Keratinocyte (primary cell): ENCODE results near the gene ZG16B. TPM values are rescaled to one million over a fixed set of nuclear protein-coding genes. Genes with fewer than 3 reads are reported as not detected.

Experiments used
- DNase-seq: peaks from one replicate; pipeline ENCODE4 v3.0.0-alpha.2; 2011; ENCODE audit warnings: low read depth, missing footprints, low spot score
- FAIRE-seq: peaks from 2 replicates; lab custom pipeline; 2011; peaks lifted over from hg19 to GRCh38; lab: Jason Lieb, UNC
- H2AFZ ChIP-seq: 2 replicates; pipeline ENCODE4 v1.6.0; 2012; ENCODE audit warnings: low read length, control low read depth, inconsistent platforms; ENCODE audit not compliant: control insufficient read depth
- H3K27ac ChIP-seq: 2 replicates; pipeline ENCODE4 v1.5.1; 2011; ENCODE audit warnings: low read length; ENCODE audit not compliant: control insufficient read depth, insufficient read depth
- H3K27me3 ChIP-seq: 3 replicates; pipeline ENCODE4 v1.6.0; 2011; ENCODE audit warnings: low read length; ENCODE audit not compliant: control insufficient read depth, insufficient read depth; ENCODE audit errors: extremely low read depth
- H3K36me3 ChIP-seq, 2 experiments: 2 replicates in 1 of 2; 3 replicates in 1 of 2; pipeline ENCODE4 v1.5.1; 2011; ENCODE audit warnings: low read length in 2 of 2, mild to moderate bottlenecking in 1 of 2; ENCODE audit not compliant: control insufficient read depth in 2 of 2, insufficient read depth in 2 of 2; ENCODE audit errors: extremely low read depth in 1 of 2
- H3K4me1 ChIP-seq: 3 replicates; pipeline ENCODE4 v1.5.1; 2011; ENCODE audit warnings: low read length; ENCODE audit not compliant: control insufficient read depth, insufficient read depth; ENCODE audit errors: extremely low read depth
- H3K4me2 ChIP-seq: 3 replicates; pipeline ENCODE4 v1.6.0; 2011; ENCODE audit warnings: low read depth, low read length; ENCODE audit not compliant: control insufficient read depth, insufficient read depth; ENCODE audit errors: extremely low read depth
- H3K4me3 ChIP-seq, 3 experiments: fragments of 200-600 bp in 1 of 3; sonication (generic) in 1 of 3; 2 replicates in 2 of 3; 3 replicates in 1 of 3; pipeline ENCODE4 v1.5.1; 2011 to 2016; ENCODE audit warnings: low read length in 3 of 3, mild to moderate bottlenecking in 3 of 3, control low read depth in 2 of 3, inconsistent platforms in 1 of 3, low read depth in 1 of 3, mixed read lengths in 1 of 3, mixed run types in 1 of 3, moderate library complexity in 1 of 3; ENCODE audit not compliant: control insufficient read depth in 2 of 3, insufficient read depth in 2 of 3; ENCODE audit errors: extremely low read depth in 1 of 3
- H3K79me2 ChIP-seq: 2 replicates; pipeline ENCODE4 v1.6.0; 2012; ENCODE audit warnings: low read length; ENCODE audit not compliant: control insufficient read depth, insufficient read depth
- H3K9ac ChIP-seq: 3 replicates; pipeline ENCODE4 v1.6.0; 2011; ENCODE audit warnings: low read length; ENCODE audit not compliant: control insufficient read depth, insufficient read depth; ENCODE audit errors: extremely low read depth
- H3K9me1 ChIP-seq: 3 replicates; pipeline ENCODE4 v1.6.0; 2011; ENCODE audit warnings: low read length; ENCODE audit not compliant: control insufficient read depth, insufficient read depth; ENCODE audit errors: extremely low read depth
- H3K9me3 ChIP-seq: 2 replicates; pipeline ENCODE4 v1.5.1; 2012; ENCODE audit warnings: low read depth, low read length; ENCODE audit not compliant: control insufficient read depth
- H4K20me1 ChIP-seq: 3 replicates; pipeline ENCODE4 v1.6.0; 2011; ENCODE audit warnings: low read length; ENCODE audit not compliant: control insufficient read depth, insufficient read depth; ENCODE audit errors: extremely low read depth
- EZH2 ChIP-seq: IDR thresholded peaks from one replicate; pipeline ENCODE4 v1.6.1; 2012; ENCODE audit warnings: inconsistent platforms, mild to moderate bottlenecking, low read length, moderate library complexity
- dilution Hi-C: fragments of 300-500 bp; cut with MboI; formaldehyde crosslinking; loops from one replicate; pipeline ENCODE4 v1.7.0; 2020; ENCODE audit warnings: low sequenced_read_pairs; ENCODE audit not compliant: extremely low pct_ligation_motif_present
- polyA plus RNA-seq, 5 experiments: library from polyadenylated mRNA; depleted of rRNA in 3 of 5; stranded (reverse) in 3 of 5; stranded (forward) in 1 of 5; unstranded in 1 of 5; fragments of >200 nt; gene quantifications; 1 replicate in 1 of 5; 2 replicates in 3 of 5; 3 replicates in 1 of 5; pipeline versions ENCODE4 v1.2.1 to v1.2.3, GENCODE V29; 2011 to 2012; ENCODE audit warnings: missing spikeins in 2 of 5, low read depth in 1 of 5, low replicate concordance in 1 of 5
- TF ChIP-seq, protein P1 (sequence below), 3 experiments: IDR thresholded peaks in 1 of 3; conservative IDR thresholded peaks in 1 of 3; optimal IDR thresholded peaks in 1 of 3; 2 replicates in 2 of 3; 3 replicates in 1 of 3; pipeline versions ENCODE3 to v1.5.1; 2011; ENCODE audit warnings: low read length in 3 of 3, mild to moderate bottlenecking in 3 of 3, moderate library complexity in 2 of 3, control low read depth in 1 of 3, inconsistent platforms in 1 of 3; ENCODE audit not compliant: insufficient read depth in 2 of 3; ENCODE audit errors: extremely low read depth in 1 of 3

Gene ZG16B
- polyA plus RNA-seq, 1 donor (not counting 4 experiments of a cell fraction or from before 2014, with no cell fraction given) = 2.1 TPM

- FAIRE-seq = no peak
- Histone ChIP-seq H4K20me1 (no peaks in the 10 kb centered on the region), H3K4me1 (peaks cover 6% of the 10 kb centered on the region), H3K4me3 (no peak overlapping the region), H2AFZ (no peak overlapping the region), H3K79me2 (no peaks in the 10 kb centered on the region), H3K9ac (no peak overlapping the region), H3K9me1 (no peaks in the 10 kb centered on the region), H3K27me3 (peaks cover 49% of the 10 kb centered on the region), H3K27ac (no peak overlapping the region), H3K4me2 (no peak overlapping the region), H3K36me3 (no peaks in the 10 kb centered on the region), H3K9me3 (no peaks in the 10 kb centered on the region)
- dilution Hi-C loops = no loop called here
- TF ChIP-seq, protein P1, sequence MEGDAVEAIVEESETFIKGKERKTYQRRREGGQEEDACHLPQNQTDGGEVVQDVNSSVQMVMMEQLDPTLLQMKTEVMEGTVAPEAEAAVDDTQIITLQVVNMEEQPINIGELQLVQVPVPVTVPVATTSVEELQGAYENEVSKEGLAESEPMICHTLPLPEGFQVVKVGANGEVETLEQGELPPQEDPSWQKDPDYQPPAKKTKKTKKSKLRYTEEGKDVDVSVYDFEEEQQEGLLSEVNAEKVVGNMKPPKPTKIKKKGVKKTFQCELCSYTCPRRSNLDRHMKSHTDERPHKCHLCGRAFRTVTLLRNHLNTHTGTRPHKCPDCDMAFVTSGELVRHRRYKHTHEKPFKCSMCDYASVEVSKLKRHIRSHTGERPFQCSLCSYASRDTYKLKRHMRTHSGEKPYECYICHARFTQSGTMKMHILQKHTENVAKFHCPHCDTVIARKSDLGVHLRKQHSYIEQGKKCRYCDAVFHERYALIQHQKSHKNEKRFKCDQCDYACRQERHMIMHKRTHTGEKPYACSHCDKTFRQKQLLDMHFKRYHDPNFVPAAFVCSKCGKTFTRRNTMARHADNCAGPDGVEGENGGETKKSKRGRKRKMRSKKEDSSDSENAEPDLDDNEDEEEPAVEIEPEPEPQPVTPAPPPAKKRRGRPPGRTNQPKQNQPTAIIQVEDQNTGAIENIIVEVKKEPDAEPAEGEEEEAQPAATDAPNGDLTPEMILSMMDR (optimal IDR thresholded peaks at IDR 0.05 in 1 of 3, IDR thresholded peaks at IDR 0.05 in 1 of 3, conservative IDR thresholded peaks at IDR 0.05 in 1 of 3; ENCODE audit: extremely low read depth in 1 of 3, insufficient read depth in 2 of 3, low read length in 3 of 3) = no peak
- no peak for TF ChIP-seq EZH2
- no peak for DNase-seq
Observed at GRCh38 chr16:2814551-2815298, 15.4 kb upstream of the ZG16B start.

DNA sequence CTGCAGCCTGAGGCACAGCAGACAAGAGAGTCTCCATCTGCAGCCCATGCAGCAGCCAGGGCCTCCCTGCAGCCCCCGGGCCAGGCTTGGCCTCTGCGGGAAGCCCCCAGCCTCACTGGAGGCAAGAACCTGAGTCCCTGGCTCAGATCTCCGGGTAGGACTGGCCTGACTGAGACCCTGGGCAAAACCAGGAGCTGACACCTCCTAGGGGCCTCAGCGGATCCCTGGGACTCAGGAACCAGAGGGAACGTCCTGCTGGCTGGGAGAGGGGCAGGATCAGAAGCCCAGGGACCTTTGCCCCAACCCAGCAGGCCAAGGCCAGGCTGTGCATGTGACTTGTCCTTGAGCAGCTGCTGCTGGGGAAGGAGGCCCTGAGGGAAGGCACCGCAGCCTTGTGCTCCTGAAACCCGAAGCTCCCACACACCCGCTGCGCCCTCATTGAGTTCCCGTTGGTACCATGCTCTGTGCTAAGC lies 14.8 kb upstream of the ZG16B start:
- H3K27me3 ChIP-seq = peaks cover 47% of the 10 kb centered on the region
- no peaks in the 10 kb centered on the region for H3K79me2 ChIP-seq
- H3K4me1 ChIP-seq = peaks cover 6% of the 10 kb centered on the region
- H3K27ac ChIP-seq = no peak overlapping the region
- no peaks in the 10 kb centered on the region for H3K9me1 ChIP-seq
- TF ChIP-seq EZH2 = no peak
- TF ChIP-seq, protein P1 (optimal IDR thresholded peaks at IDR 0.05 in 1 of 3, IDR thresholded peaks at IDR 0.05 in 1 of 3, conservative IDR thresholded peaks at IDR 0.05 in 1 of 3; ENCODE audit: extremely low read depth in 1 of 3, insufficient read depth in 2 of 3, low read length in 3 of 3) = no peak
- no peak for DNase-seq
- no peaks in the 10 kb centered on the region for H4K20me1 ChIP-seq
- H3K9ac ChIP-seq = no peak overlapping the region
- H3K9me3 ChIP-seq = no peaks in the 10 kb centered on the region
- FAIRE-seq = no peak
- H2AFZ ChIP-seq = no peak overlapping the region
- dilution Hi-C loops = no loop called here
- no peak overlapping the region for H3K4me3 ChIP-seq
- no peak overlapping the region for H3K4me2 ChIP-seq
- H3K36me3 ChIP-seq = no peaks in the 10 kb centered on the region
